GM12872 (cell line): ENCODE measurements around the gene ADAMTS3.

Experiments
- TF ChIP-seq, protein P1 (sequence below): IDR thresholded peaks from 3 replicates; pipeline ENCODE4 v1.5.1; 2011; ENCODE audit warnings: low read depth, mild to moderate bottlenecking, low read length, moderate library complexity; ENCODE audit not compliant: insufficient read depth

Gene ADAMTS3

DNA sequence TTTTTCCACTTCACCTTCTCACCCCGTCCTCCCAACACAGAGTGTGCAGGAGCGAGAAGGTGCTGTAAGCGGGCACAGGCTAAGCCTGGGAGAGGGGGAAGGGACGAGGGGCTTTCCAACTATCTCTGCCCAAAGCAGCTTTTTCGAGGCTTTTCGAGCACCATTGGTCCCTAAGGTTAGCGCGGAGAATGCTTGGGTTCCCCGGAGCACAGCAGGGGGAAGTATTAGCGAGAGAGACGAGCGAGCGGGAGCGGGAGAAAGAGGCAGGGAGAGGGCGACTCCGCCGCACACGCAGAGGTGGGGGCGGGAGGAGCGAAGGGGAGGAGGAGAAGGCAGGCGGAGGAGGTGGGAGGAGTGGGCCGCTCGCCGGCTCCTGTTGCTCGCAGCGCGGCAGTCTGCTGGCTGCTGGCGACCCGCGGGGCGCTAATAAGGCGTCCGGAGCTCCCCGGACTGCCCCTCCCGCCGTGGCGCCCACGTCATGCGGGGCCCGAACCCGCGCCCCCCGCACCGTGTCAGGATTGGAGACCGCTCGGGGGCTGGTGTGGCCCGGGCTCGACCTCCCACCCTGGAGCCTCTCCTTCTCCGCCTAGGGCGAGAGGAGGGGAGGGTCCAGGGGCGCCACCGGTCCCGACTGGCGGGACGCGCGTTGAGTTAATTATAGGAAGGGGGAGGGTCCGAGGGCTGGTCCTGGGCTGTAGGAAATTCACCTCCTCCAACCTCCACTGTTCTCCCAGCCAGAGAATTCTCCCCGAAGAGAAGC, at the start of gene ADAMTS3:
Gene ADAMTS3 (minus strand): TSS at position 263 of the 760 bp plus-strand sequence. CDS start 459 bp downstream, outside the sequence.
- TF ChIP-seq, protein P1, sequence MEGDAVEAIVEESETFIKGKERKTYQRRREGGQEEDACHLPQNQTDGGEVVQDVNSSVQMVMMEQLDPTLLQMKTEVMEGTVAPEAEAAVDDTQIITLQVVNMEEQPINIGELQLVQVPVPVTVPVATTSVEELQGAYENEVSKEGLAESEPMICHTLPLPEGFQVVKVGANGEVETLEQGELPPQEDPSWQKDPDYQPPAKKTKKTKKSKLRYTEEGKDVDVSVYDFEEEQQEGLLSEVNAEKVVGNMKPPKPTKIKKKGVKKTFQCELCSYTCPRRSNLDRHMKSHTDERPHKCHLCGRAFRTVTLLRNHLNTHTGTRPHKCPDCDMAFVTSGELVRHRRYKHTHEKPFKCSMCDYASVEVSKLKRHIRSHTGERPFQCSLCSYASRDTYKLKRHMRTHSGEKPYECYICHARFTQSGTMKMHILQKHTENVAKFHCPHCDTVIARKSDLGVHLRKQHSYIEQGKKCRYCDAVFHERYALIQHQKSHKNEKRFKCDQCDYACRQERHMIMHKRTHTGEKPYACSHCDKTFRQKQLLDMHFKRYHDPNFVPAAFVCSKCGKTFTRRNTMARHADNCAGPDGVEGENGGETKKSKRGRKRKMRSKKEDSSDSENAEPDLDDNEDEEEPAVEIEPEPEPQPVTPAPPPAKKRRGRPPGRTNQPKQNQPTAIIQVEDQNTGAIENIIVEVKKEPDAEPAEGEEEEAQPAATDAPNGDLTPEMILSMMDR: no peak

DNA sequence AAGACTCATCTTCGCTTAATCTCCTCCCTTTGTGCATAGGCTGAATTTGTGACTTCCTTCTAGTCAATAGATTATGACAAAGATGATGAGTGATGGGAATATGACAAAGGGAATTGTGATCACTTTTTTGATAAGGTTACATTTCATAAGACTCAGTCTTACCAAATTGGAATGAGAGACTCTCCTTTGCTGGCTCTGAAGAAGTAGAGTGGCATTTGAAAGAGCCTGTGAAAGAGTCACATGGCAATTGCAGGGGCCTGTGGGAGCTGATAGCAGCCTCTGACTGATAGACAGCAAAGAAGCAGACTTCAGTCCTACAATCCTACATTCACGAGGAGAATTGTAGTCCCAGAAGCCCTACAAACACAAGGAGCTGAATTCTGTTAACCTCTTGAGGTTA, 44.9 kb upstream of the ADAMTS3 start:
- TF ChIP-seq, protein P1: no peak

DNA sequence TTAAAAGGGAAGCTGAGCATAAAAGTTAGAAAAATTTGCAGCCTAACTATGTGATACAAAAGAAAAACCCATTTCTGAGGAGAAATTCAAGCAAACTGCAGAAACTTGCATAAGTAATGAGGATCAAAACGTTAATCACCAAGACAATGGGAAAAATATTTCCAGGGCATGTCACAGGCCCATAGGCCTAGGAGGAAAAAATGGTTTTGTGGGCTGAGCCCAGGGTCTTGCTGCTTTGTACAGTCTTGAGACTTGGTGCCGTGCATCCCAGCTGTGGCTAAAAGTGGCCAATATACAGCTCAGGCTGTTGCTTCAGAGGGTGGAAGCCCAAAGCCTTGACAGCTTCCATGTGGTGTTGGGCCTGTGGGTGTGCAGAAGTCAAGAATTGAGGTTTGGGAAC, 37.7 kb upstream of the ADAMTS3 start:
- TF ChIP-seq, protein P1: no peak

DNA sequence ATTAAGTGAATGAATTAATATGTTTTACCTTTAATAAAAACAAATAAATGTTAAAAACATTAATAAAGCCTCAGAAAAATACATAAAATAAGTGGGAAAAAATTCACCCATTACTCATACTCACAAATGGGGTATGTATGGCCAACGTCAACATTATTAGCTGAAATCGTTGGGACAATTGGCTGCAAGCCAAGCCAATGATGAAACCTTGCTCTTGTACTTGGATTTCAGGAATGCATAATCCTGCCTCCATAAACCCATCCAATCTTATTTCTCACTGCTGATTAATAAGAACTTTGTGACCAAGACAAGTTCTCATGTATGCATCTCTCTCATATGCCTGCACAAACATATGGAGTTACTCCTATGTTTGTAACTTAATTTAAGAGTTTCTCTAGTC, 35.3 kb upstream of the ADAMTS3 start:
- TF ChIP-seq, protein P1: no peak

DNA sequence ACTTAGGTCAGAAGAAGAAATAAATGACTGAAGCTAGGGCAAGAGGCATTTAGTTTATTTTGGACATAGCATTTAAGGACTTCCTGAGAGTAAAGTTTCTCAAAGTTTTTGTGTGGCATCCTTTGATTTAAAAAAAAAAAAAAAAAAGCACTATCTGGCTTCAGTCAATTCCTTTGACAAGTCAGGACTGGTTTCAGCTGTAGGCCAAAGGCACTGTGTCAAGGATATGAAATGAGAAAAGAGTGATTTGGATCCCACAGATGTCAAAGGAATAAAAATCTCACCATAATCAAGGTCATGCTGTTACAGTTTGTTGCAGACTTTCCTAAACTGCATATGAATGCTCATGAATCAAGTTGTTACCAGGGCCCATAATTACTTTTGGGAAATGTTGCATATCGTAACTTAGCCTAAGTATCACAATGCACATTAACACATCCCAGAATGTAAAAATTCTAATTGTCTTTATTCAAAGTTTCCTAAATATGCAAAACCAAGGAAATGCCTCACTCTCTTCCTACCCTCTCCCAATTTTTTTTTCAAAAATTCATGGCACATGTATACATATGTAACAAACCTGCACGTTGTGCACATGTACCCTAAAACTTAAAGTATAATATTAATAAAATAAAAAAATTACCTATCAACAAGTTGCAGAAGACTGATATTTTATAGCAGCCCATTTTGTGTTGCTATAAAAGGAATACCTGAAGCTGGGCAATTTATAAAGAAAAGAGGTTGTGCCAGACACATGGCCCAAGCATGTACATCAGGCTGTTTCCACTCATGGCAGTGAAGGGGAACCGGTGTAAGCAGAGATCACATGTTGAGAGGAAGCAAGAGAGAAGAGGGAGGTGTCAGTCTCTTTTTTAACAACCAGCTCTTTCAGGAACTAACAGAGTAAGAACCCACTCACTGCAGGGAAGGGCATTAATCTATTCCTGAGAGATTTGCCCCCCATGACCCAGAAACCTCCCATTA, 33.7 kb upstream of the ADAMTS3 start:
- TF ChIP-seq, protein P1: no peak

DNA sequence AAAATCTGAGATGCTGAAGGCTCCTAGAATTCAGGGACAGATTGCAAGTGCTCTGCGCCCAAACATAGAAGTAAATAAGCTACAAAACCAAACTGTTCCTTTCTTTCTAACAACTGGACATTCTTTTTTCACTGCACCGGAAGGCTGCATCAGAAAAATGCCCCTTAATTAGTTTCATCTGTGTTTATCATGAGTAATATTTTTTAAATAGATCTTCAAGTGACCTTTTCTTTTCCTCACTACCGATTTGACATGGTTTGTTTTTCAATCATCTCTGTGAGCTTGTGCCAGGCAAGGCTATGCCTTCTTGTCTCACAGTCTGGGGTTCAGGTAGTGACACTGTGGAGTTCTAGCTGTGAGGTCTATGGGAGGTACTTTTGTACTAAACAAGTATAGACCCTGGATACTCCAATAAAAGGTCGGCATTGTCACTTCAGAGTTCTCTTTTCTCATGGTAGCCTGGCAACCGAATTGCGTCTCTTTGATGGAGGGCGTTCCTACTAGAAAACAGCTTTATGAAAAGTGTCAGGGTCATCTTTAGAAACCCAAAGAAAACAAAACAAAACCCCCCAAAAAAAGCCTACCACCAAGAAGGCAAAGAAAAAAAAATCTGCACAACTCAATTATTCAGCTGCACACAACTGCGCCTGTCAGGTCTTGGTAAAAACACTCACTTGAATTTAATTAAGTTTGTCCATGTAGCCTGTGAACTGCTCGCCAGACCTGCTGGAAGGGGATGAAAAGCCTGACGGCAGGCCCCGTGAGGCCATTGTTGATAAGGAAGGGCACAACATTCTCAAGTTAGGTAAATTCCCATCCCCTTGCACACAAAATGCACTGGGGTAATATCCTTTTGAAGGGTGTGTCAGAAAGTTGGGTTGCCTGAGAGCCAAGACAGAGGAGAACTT, 22.8 kb upstream of the ADAMTS3 start:
- TF ChIP-seq, protein P1: no peak
